HG03378 (cell line): ENCODE data around the gene MINDY1.

Experiments used
- ATAC-seq: cut with Tn5 transposase; IDR thresholded peaks from one replicate; pipeline ENCODE4 v1.9.1; 2021; ENCODE audit warnings: mild to moderate bottlenecking, moderate library complexity; ENCODE audit not compliant: unreplicated experiment

MINDY1 gene

GRCh38 chr1:150994248-150994647 is 12.5 kb downstream of the MINDY1 start:
- no peak for ATAC-seq

GRCh38 chr1:150992626-150993025 is 14.1 kb downstream of the MINDY1 start:
- ATAC-seq: no peak

GRCh38 chr1:150987924-150988323 is 18.8 kb downstream of the MINDY1 start:
- no peak for ATAC-seq

GRCh38 chr1:150985179-150985825 is 21.4 kb downstream of the MINDY1 start:
- no peak for ATAC-seq

GRCh38 chr1:150981805-150982712 is 24.6 kb downstream of the MINDY1 start, which contains the start of gene ANXA9:
ANXA9 (plus strand) TSS chr1:150982292; CDS start chr1:150983106, 814 bp downstream.
- no peak for ATAC-seq

GRCh38 chr1:150981177-150981804 is 25.4 kb downstream of the MINDY1 start:
- ATAC-seq: no peak

GRCh38 chr1:150979092-150980056 is 27.3 kb downstream of the MINDY1 start:
- peak; percentile 49 for ATAC-seq

- ATAC-seq: no peak
These were observed 29.6 kb downstream of the MINDY1 start for GRCh38 chr1:150976879-150977694.

- no peak for ATAC-seq
These were observed 30.3 kb downstream of the MINDY1 start for GRCh38 chr1:150976401-150976821.

GRCh38 chr1:150974580-150975478 is 31.9 kb downstream of the MINDY1 start, which contains the start of gene CERS2:
CERS2 (minus strand) TSS chr1:150974835; CDS start chr1:150969090, 5,745 bp downstream.
- no peak for ATAC-seq

GRCh38 chr1:150973836-150974579 is 32.7 kb downstream of the MINDY1 start:
- ATAC-seq: no peak

GRCh38 chr1:150973258-150973835 is 33.4 kb downstream of the MINDY1 start:
- ATAC-seq: no peak

GRCh38 chr1:150972417-150972940 is 34.2 kb downstream of the MINDY1 start:
- ATAC-seq: no peak

GRCh38 chr1:150971583-150972416 is 34.9 kb downstream of the MINDY1 start:
- ATAC-seq: no peak

GRCh38 chr1:150970808-150971582 is 35.7 kb downstream of the MINDY1 start:
- ATAC-seq: no peak
